GM19397 (cell line): ENCODE measurements around the gene PACRG.

Experiments used
- ATAC-seq: cut with Tn5 transposase; IDR thresholded peaks from one replicate; pipeline ENCODE4 v1.9.1; 2021; ENCODE audit warnings: mild to moderate bottlenecking, moderate library complexity; ENCODE audit not compliant: unreplicated experiment

The PACRG gene

GRCh38 chr6:163066200-163066599 is 338.4 kb downstream of the PACRG start:
- ATAC-seq, result no peak

GRCh38 chr6:163077134-163077533 is 349.4 kb downstream of the PACRG start:
- no peak for ATAC-seq

GRCh38 chr6:163078712-163079111 is 350.9 kb downstream of the PACRG start:
- ATAC-seq, result no peak

GRCh38 chr6:163080228-163080627 is 352.5 kb downstream of the PACRG start:
- no peak for ATAC-seq

- no peak for ATAC-seq
These were observed 355.4 kb downstream of the PACRG start for GRCh38 chr6:163083141-163083540.

- no peak for ATAC-seq
These were observed 357.7 kb downstream of the PACRG start for GRCh38 chr6:163085426-163085825.

GRCh38 chr6:163085861-163086623 is 358.3 kb downstream of the PACRG start:
- ATAC-seq, result no peak

- ATAC-seq, result no peak
These were observed 358.8 kb downstream of the PACRG start for GRCh38 chr6:163086624-163086920.

- no peak for ATAC-seq
These were observed 360.2 kb downstream of the PACRG start for GRCh38 chr6:163087981-163088380.

GRCh38 chr6:163092876-163093275 is 365.1 kb downstream of the PACRG start:
- no peak for ATAC-seq

GRCh38 chr6:163094881-163095280 is 367.1 kb downstream of the PACRG start:
- ATAC-seq, result no peak

- ATAC-seq, result no peak
These were observed 367.6 kb downstream of the PACRG start for GRCh38 chr6:163095401-163095800.

GRCh38 chr6:163098827-163099479 is 371.2 kb downstream of the PACRG start:
- ATAC-seq, result no peak

GRCh38 chr6:163099621-163100171 is 371.9 kb downstream of the PACRG start:
- no peak for ATAC-seq

GRCh38 chr6:163100259-163100658 is 372.5 kb downstream of the PACRG start:
- ATAC-seq, result no peak

- ATAC-seq, result no peak
These were observed 385.7 kb downstream of the PACRG start for GRCh38 chr6:163113358-163113962.

- ATAC-seq, result no peak
These were observed 391.2 kb downstream of the PACRG start for GRCh38 chr6:163118941-163119340.

- ATAC-seq, result no peak
These were observed 392.4 kb downstream of the PACRG start for GRCh38 chr6:163120223-163120622.

- ATAC-seq, result no peak
These were observed 393.5 kb downstream of the PACRG start for GRCh38 chr6:163121270-163121669.

- no peak for ATAC-seq
These were observed 394.6 kb downstream of the PACRG start for GRCh38 chr6:163122365-163122764.

GRCh38 chr6:163123098-163123497 is 395.3 kb downstream of the PACRG start:
- ATAC-seq, result no peak

GRCh38 chr6:163126741-163127140 is 399.0 kb downstream of the PACRG start:
- no peak for ATAC-seq
